Type B pancreatic cell (in vitro differentiated cells): ENCODE measurements around the gene RFX8. TPM values are rescaled to one million over a fixed set of nuclear protein-coding genes. Genes with fewer than 3 reads are reported as not detected.

Experiments used
- DNase-seq: peaks from one replicate; pipeline ENCODE4 v3.0.0; 2021; ENCODE audit warnings: mixed read lengths; ENCODE audit not compliant: unreplicated experiment; ENCODE audit errors: extremely low spot score
- H3K27ac Mint-ChIP-seq: 2 replicates; pipeline ENCODE4 v1.8.0; 2021; ENCODE audit warnings: mild to moderate bottlenecking, mixed read lengths
- H3K27me3 Mint-ChIP-seq: 2 replicates; pipeline ENCODE4 v1.8.0; 2021; ENCODE audit warnings: mixed read lengths
- H3K36me3 Mint-ChIP-seq: 2 replicates; pipeline ENCODE4 v1.8.0; 2021; ENCODE audit warnings: mixed read lengths
- H3K4me1 Mint-ChIP-seq: one replicate; pipeline ENCODE4 v1.8.0; 2021; ENCODE audit warnings: mixed read lengths; ENCODE audit not compliant: unreplicated experiment
- H3K4me3 Mint-ChIP-seq: 2 replicates; pipeline ENCODE4 v1.8.0; 2021; ENCODE audit warnings: mild to moderate bottlenecking, mixed read lengths
- H3K9me3 Mint-ChIP-seq: 2 replicates; pipeline ENCODE4 v1.8.0; 2021; ENCODE audit warnings: mixed read lengths
- CTCF ChIP-seq: fragments of 200-600 bp; sonication (generic); conservative IDR thresholded peaks from 2 replicates; pipeline ENCODE4 v1.5.0; 2021; ENCODE audit warnings: antibody characterized with exemption, mild to moderate bottlenecking
- total RNA-seq: library from RNA; stranded (reverse); gene quantifications from 2 replicates; pipeline ENCODE4 v1.2.1, GENCODE V29; 2021; ENCODE audit warnings: low replicate concordance

The RFX8 gene
- total RNA-seq, 1 donor from 2014 or later: 1.1 TPM

DNA sequence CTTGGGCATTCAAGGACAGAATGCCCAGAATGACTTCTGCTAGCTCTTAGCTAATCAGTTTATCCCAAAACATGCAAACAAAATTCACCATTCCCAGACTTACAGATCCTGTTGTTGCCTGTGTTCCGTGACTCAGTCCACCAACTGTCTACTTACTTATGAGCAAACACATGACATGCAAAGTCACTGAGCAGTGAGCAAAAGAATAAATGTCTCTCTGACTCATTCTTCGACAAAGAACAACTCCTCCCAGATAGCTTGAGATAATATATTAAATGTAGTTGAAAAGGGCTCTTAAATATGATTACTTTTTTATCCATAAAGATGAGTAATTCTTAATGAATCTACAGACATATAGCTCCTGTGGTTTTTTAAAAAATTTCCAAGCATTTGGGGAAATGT is 78.6 kb downstream of the RFX8 start:
- Mint-ChIP-seq H3K4me3 (peak overlapping the region; percentile 50), H3K27ac (peak overlapping the region; percentile 27), H3K27me3 (peaks cover 75% of the 10 kb centered on the region), H3K36me3 (peaks cover 3% of the 10 kb centered on the region), H3K9me3 (no peaks in the 10 kb centered on the region), H3K4me1 (no peaks in the 10 kb centered on the region)
- TF ChIP-seq CTCF: no peak
- DNase-seq: no peak

- no peak for TF ChIP-seq CTCF
- Mint-ChIP-seq H3K36me3 (peaks cover 3% of the 10 kb centered on the region), H3K4me3 (peak overlapping the region; percentile 50), H3K27ac (peak overlapping the region; percentile 27), H3K27me3 (peaks cover 69% of the 10 kb centered on the region), H3K9me3 (no peaks in the 10 kb centered on the region), H3K4me1 (no peaks in the 10 kb centered on the region)
- DNase-seq: no peak
These were observed 79.2 kb downstream of the RFX8 start for GRCh38 chr2:101395545-101396315.

- no peak for TF ChIP-seq CTCF
- no peaks in the 10 kb centered on the region for H3K9me3 Mint-ChIP-seq
- peaks cover 74% of the 10 kb centered on the region for H3K27me3 Mint-ChIP-seq
- no peaks in the 10 kb centered on the region for H3K36me3 Mint-ChIP-seq
- peak overlapping the region; percentile 79 for H3K4me3 Mint-ChIP-seq
- no peak for DNase-seq
- peak overlapping the region; percentile 34 for H3K27ac Mint-ChIP-seq
- H3K4me1 Mint-ChIP-seq: peaks cover 4% of the 10 kb centered on the region
These were observed 86.7 kb downstream of the RFX8 start for GRCh38 chr2:101388232-101388631.

- no peaks in the 10 kb centered on the region for H3K36me3 Mint-ChIP-seq
- no peaks in the 10 kb centered on the region for H3K9me3 Mint-ChIP-seq
- H3K27me3 Mint-ChIP-seq: peaks cover 75% of the 10 kb centered on the region
- H3K4me3 Mint-ChIP-seq: peak within 1 kb of the TSS; percentile 81
- peak; percentile 81 for DNase-seq
- peaks cover 4% of the 10 kb centered on the region for H3K4me1 Mint-ChIP-seq
- peak within 1 kb of the TSS; percentile 34 for H3K27ac Mint-ChIP-seq
- peak; percentile 83 for TF ChIP-seq CTCF
These were observed 87.6 kb downstream of the RFX8 start, which contains the start of gene CREG2 for GRCh38 chr2:101387151-101387834. TSS of gene CREG2 (minus strand) at chr2:101387503. CDS start at chr2:101387457, 46 bp downstream.

GRCh38 chr2:101386599-101387150 is 88.2 kb downstream of the RFX8 start:
- Mint-ChIP-seq H3K36me3 (no peaks in the 10 kb centered on the region), H3K4me1 (peaks cover 4% of the 10 kb centered on the region), H3K9me3 (no peaks in the 10 kb centered on the region), H3K4me3 (peak overlapping the region; percentile 81), H3K27ac (no peak overlapping the region), H3K27me3 (peaks cover 70% of the 10 kb centered on the region)
- no peak for TF ChIP-seq CTCF
- DNase-seq: no peak
